PFSK-1 (cell line): ENCODE data around the gene CCDC13.

Source experiments
- FOXP2 ChIP-seq: optimal IDR thresholded peaks from 2 replicates; pipeline ENCODE3; 2011; ENCODE audit warnings: borderline replicate concordance, control low read depth, inconsistent platforms; ENCODE audit not compliant: insufficient read depth; ENCODE audit errors: extremely low read length, extremely low read depth
- POLR2AphosphoS5 ChIP-seq: IDR thresholded peaks from 2 replicates; pipeline ENCODE4 v1.6.1; 2012; ENCODE audit warnings: low read depth, mild to moderate bottlenecking, control low read depth, low read length, moderate library complexity
- SIN3A ChIP-seq: IDR thresholded peaks from 2 replicates; pipeline ENCODE4 v1.6.1; 2012; ENCODE audit warnings: mild to moderate bottlenecking, low read length, moderate library complexity, borderline replicate concordance; ENCODE audit not compliant: insufficient read depth
- TAF1 ChIP-seq: IDR thresholded peaks from 2 replicates; pipeline ENCODE4 v1.6.1; 2012; ENCODE audit warnings: low read length, control low read depth, borderline replicate concordance; ENCODE audit not compliant: insufficient read depth
- TF ChIP-seq, protein P1 (sequence below), 2 experiments: IDR thresholded peaks; 2 replicates each; pipeline versions ENCODE4 v1.6.1 to v1.8.0; 2011 to 2012; ENCODE audit warnings: low read depth in 2 of 2, low read length in 2 of 2, control low read depth in 1 of 2, inconsistent platforms in 1 of 2, mild to moderate bottlenecking in 1 of 2, moderate library complexity in 1 of 2; ENCODE audit not compliant: insufficient read depth in 1 of 2

CCDC13 gene

DNA sequence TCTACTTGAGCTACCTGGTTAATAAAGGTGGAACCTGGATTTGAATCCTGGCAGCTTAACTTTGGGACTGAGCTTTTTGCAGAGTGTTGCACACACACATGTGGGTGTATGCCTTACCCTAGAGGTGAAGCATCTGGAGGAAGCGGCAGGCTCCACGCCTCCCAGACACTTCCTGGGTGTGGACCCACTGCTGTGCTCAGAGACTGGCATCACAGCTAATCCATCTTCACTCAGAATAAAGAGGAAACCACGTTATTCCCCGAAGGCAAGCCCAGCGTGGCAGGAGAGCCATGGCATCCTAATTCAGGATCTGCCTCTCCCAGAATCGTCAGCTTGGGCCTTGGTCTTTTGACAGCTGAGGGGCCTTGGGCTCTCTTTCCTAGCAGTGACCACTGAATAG, 25.5 kb downstream of the CCDC13 start:
- TF ChIP-seq TAF1 (no peak), POLR2AphosphoS5 (no peak), FOXP2 (no peak), SIN3A (no peak)
- TF ChIP-seq, protein P1, sequence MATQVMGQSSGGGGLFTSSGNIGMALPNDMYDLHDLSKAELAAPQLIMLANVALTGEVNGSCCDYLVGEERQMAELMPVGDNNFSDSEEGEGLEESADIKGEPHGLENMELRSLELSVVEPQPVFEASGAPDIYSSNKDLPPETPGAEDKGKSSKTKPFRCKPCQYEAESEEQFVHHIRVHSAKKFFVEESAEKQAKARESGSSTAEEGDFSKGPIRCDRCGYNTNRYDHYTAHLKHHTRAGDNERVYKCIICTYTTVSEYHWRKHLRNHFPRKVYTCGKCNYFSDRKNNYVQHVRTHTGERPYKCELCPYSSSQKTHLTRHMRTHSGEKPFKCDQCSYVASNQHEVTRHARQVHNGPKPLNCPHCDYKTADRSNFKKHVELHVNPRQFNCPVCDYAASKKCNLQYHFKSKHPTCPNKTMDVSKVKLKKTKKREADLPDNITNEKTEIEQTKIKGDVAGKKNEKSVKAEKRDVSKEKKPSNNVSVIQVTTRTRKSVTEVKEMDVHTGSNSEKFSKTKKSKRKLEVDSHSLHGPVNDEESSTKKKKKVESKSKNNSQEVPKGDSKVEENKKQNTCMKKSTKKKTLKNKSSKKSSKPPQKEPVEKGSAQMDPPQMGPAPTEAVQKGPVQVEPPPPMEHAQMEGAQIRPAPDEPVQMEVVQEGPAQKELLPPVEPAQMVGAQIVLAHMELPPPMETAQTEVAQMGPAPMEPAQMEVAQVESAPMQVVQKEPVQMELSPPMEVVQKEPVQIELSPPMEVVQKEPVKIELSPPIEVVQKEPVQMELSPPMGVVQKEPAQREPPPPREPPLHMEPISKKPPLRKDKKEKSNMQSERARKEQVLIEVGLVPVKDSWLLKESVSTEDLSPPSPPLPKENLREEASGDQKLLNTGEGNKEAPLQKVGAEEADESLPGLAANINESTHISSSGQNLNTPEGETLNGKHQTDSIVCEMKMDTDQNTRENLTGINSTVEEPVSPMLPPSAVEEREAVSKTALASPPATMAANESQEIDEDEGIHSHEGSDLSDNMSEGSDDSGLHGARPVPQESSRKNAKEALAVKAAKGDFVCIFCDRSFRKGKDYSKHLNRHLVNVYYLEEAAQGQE (IDR thresholded peaks at IDR 0.05; ENCODE audit: insufficient read depth in 1 of 2, low read depth in 2 of 2, low read length in 2 of 2): no peak

GRCh38 chr3:42746455-42747450, 26.3 kb downstream of the CCDC13 start:
- no peak for TF ChIP-seq SIN3A
- no peak for TF ChIP-seq TAF1
- TF ChIP-seq POLR2AphosphoS5: no peak
- TF ChIP-seq FOXP2: no peak

DNA sequence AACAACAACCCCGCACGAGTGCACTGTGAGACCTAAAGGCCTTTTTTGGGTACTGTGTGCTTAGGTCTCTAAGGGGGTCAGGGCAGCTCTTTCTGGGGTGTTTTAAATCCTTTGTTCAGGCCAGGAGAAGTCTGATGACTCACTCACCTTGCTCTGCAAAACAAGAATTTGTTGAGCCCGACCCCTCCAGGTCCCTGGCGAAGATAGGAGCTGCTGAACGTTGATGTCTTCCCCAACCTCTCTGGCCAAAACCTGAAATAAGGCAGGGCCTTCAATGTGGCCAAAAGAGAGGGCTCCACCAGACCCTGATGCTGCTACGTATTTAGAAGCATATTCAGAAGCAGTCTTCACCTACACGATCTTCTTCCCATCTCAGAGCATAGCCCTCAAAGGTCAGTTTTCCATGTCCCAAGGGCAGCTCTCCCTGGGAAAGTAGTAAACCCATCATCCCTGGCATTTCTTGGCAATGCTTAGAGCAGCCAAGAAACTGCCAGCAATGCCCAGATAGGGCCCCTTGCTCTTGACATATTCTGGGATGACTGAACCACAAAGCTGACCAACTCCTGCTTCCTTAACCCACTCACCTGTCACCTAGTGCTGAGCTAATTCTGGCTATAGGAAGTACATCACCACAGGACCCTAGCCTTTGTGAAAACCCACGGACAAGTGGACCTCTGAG, 27.1 kb downstream of the CCDC13 start:
- TF ChIP-seq FOXP2 (no peak), TAF1 (no peak), POLR2AphosphoS5 (no peak), SIN3A (no peak)
- TF ChIP-seq, protein P1 (IDR thresholded peaks at IDR 0.05; ENCODE audit: insufficient read depth in 1 of 2, low read depth in 2 of 2, low read length in 2 of 2): no peak

- TF ChIP-seq SIN3A: no peak
- TF ChIP-seq TAF1: no peak
- TF ChIP-seq POLR2AphosphoS5: no peak
- no peak for TF ChIP-seq FOXP2
- TF ChIP-seq, protein P1 (IDR thresholded peaks at IDR 0.05; ENCODE audit: insufficient read depth in 1 of 2, low read depth in 2 of 2, low read length in 2 of 2): no peak
Measured at GRCh38 chr3:42745291-42745745, 27.7 kb downstream of the CCDC13 start.

- TF ChIP-seq SIN3A: no peak
- no peak for TF ChIP-seq FOXP2
- TF ChIP-seq TAF1: no peak
- TF ChIP-seq POLR2AphosphoS5: no peak
- TF ChIP-seq, protein P1 (IDR thresholded peaks at IDR 0.05; ENCODE audit: insufficient read depth in 1 of 2, low read depth in 2 of 2, low read length in 2 of 2): no peak
Measured at GRCh38 chr3:42743204-42743995, 29.7 kb downstream of the CCDC13 start.
